ENCODE measurements around the gene NR4A1. TPM values are rescaled to one million over a fixed set of nuclear protein-coding genes. Genes with fewer than 3 reads are reported as not detected.
"Not testable (repeated sequence)": the region's sequence is repeated elsewhere in the genome, so short reads cannot be mapped to it uniquely, and the experiment has no call there.

Gene NR4A1
- total and polyA plus RNA-seq, 7 donors = 31.2 to 276 (median 65.9) TPM

DNA sequence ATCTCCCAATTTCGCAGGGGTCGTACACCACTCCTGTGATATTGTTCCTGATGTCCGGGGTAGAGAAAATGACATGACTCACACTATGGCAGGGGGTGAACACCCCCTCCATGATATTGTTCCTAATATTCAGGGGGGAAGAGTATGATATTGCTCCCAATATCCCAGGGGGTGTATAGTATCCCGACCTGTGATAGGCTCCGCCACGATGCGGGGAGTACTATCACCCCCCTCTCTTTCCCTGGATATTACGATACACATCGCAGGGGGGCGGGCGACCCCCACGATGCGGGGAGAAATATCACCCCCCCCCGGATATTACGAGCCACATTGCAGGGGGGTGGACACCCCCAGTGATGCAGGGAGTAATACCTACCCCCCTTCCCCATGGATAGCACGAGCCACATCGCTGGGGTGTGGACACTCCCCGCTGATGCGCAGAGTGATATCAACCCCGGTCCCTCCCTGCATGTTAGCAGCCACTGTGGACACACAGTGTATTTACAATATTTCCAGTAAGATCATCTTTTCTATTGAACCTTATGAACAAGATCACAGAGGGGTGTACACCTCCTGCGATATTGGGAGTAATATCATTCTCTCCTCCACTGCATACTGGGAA is 45.9 kb downstream of the NR4A1 start:
- 71 to 86% methylated on average over 21 of the region's 21 CpGs for WGBS, 2 donors

DNA sequence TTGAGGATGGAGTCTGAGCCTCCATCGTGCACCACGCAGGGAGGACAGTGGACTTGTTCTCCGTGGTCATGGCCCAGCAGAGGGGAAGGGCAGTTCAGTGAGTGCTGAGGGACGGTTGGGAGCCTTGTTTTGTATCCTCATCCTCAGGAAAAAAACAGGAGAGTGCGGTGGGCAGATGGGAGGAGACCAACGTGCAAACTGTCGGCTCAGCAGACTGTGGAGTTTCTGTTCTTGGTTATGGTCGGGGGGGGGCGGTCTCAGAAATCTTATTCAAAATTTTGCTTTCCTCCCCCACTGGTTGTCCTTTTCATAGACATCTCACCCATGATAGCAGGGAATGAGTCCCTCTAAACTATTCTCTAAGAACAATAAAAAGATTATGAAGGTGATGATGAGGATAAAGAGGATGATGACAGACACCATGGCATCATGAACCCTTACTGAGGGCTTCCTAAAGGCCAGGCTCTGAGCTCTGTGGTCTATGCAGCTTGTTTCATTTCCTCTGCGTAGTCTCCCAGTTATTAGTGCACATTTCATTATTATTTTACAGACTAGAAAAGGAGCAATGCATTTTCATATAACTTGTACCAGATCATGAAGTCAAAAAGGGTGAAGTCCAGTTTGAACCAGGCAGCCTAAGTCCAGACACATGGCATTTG is 53.3 kb downstream of the NR4A1 start:
- intact Hi-C loops (cut with DNase I); H3K9me3 ChIP-seq; DNase-seq; H3K4me3 ChIP-seq; H3K27ac ChIP-seq; H3K4me1 ChIP-seq; H3K36me3 ChIP-seq: not testable (repeated sequence)
- WGBS, 2 donors = 63 to 77% methylated on average over 10 of the region's 10 CpGs
- peaks cover 0 to 29% (median 12%) of the 10 kb centered on the region in 3 donors for H3K27me3 ChIP-seq

More for the DNA sequence above, 45.9 kb downstream of the NR4A1 start:
- Histone ChIP-seq H3K4me3 (no peak overlapping the region), H3K9me3 (no peaks in the 10 kb centered on the region), H3K27me3 (peaks cover 0 to 36% (median 5%) of the 10 kb centered on the region in 3 donors), H3K27ac (no peak overlapping the region), H3K4me1 (no peaks in the 10 kb centered on the region), H3K36me3 (no peaks in the 10 kb centered on the region)
- TF ChIP-seq POLR2A (IDR thresholded peaks at IDR 0.05) = no peak
- TF ChIP-seq POLR2AphosphoS5 (IDR thresholded peaks at IDR 0.05) = no peak
- TF ChIP-seq EP300 (IDR thresholded peaks at IDR 0.05) = no peak
- TF ChIP-seq, protein P1, sequence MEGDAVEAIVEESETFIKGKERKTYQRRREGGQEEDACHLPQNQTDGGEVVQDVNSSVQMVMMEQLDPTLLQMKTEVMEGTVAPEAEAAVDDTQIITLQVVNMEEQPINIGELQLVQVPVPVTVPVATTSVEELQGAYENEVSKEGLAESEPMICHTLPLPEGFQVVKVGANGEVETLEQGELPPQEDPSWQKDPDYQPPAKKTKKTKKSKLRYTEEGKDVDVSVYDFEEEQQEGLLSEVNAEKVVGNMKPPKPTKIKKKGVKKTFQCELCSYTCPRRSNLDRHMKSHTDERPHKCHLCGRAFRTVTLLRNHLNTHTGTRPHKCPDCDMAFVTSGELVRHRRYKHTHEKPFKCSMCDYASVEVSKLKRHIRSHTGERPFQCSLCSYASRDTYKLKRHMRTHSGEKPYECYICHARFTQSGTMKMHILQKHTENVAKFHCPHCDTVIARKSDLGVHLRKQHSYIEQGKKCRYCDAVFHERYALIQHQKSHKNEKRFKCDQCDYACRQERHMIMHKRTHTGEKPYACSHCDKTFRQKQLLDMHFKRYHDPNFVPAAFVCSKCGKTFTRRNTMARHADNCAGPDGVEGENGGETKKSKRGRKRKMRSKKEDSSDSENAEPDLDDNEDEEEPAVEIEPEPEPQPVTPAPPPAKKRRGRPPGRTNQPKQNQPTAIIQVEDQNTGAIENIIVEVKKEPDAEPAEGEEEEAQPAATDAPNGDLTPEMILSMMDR (IDR thresholded peaks at IDR 0.05) = no peak
- intact Hi-C loops (cut with DNase I) = no loop called here
- no peak for DNase-seq

Other genes with a start within 250 kb of the NR4A1 start
- under 1 TPM in 2 of 4 donors, not detected in 2; 0.28 to 0.36 TPM for gene FIGNL2, start 202.7 kb upstream of the NR4A1 start, total RNA-seq
- gene FIGNL2, start 202.7 kb upstream of the NR4A1 start, polyA plus RNA-seq = under 1 TPM in 1 of 3 donors, not detected in 2; 0.36 TPM
- gene ANKRD33, start 163.3 kb upstream of the NR4A1 start, total RNA-seq = not detected
- under 1 TPM in 1 of 3 donors, not detected in 2; 0.16 TPM for gene ANKRD33, start 163.3 kb upstream of the NR4A1 start, polyA plus RNA-seq
- gene ACVRL1, start 143.9 kb upstream of the NR4A1 start, total RNA-seq = 100 to 1,000 TPM in 1 of 4 donors, 10 to 100 TPM in 3; 63.0 to 113 (median 70.9) TPM
- 10 to 100 TPM; 12.5 to 83.6 (median 24.6) TPM for gene ACVRL1, start 143.9 kb upstream of the NR4A1 start, polyA plus RNA-seq
- 1 to 10 TPM; 7.2 to 9.8 (median 8.6) TPM for gene ACVR1B, start 99.7 kb upstream of the NR4A1 start, total RNA-seq
- 10 to 100 TPM; 10.8 to 30.7 (median 11.1) TPM for gene ACVR1B, start 99.7 kb upstream of the NR4A1 start, polyA plus RNA-seq
- gene TAMALIN, start 44.5 kb upstream of the NR4A1 start, total RNA-seq = 10 to 100 TPM in 2 of 4 donors, 1 to 10 TPM in 2; 9.2 to 11.1 (median 10.1) TPM
- gene TAMALIN, start 44.5 kb upstream of the NR4A1 start, polyA plus RNA-seq = 10 to 100 TPM in 1 of 3 donors, 1 to 10 TPM in 2; 4.2 to 17.0 (median 4.9) TPM
- 10 to 100 TPM; 30.2 to 48.7 (median 38.2) TPM for gene ATG101, start 18.5 kb downstream of the NR4A1 start, total RNA-seq
- gene ATG101, start 18.5 kb downstream of the NR4A1 start, polyA plus RNA-seq = 10 to 100 TPM; 58.9 to 64.5 (median 61.7) TPM
- 1 to 10 TPM in 2 of 4 donors, under 1 TPM in 1, not detected in 1; 0.41 to 5.7 (median 1.2) TPM for gene SMIM41, start 28.3 kb downstream of the NR4A1 start, total RNA-seq
- gene SMIM41, start 28.3 kb downstream of the NR4A1 start, polyA plus RNA-seq = under 1 TPM in 1 of 3 donors, not detected in 2; 0.61 TPM
- gene KRT80, start 140.6 kb downstream of the NR4A1 start, total RNA-seq = not detected
- under 1 TPM in 2 of 3 donors, not detected in 1; under 0.01 to 0.34 TPM for gene KRT80, start 140.6 kb downstream of the NR4A1 start, polyA plus RNA-seq
- 1 to 10 TPM in 1 of 4 donors, under 1 TPM in 1, not detected in 2; 0.27 to 3.2 TPM for gene KRT7, start 181.8 kb downstream of the NR4A1 start, total RNA-seq
- 10 to 100 TPM in 1 of 3 donors, 1 to 10 TPM in 2; 1.2 to 12.0 (median 2.4) TPM for gene KRT7, start 181.8 kb downstream of the NR4A1 start, polyA plus RNA-seq
- gene KRT86, start 223.2 kb downstream of the NR4A1 start, total RNA-seq = not detected
- gene KRT86, start 223.2 kb downstream of the NR4A1 start, polyA plus RNA-seq = under 1 TPM in 2 of 3 donors, not detected in 1; 0.25 to 0.60 TPM
- gene KRT81, start 240.1 kb downstream of the NR4A1 start, total RNA-seq = under 1 TPM in 1 of 4 donors, not detected in 3; 0.14 TPM
- gene KRT81, start 240.1 kb downstream of the NR4A1 start, polyA plus RNA-seq = under 1 TPM in 1 of 3 donors, not detected in 2; 0.17 TPM